CD4-positive, CD25-positive, alpha-beta regulatory T cell (primary cell): ENCODE results near the gene IFI27L2. TPM values are rescaled to one million over a fixed set of nuclear protein-coding genes. Genes with fewer than 3 reads are reported as not detected.

Source experiments
- ATAC-seq, 2 donors: fragments of 150-1000 bp; cut with Tn5 transposase; one replicate each; pipeline ENCODE4 v1.10.0; 2021; ENCODE audit warnings: low read depth in 2 of 2, moderate number of reproducible peaks in 2 of 2, moderate library complexity in 1 of 2
- DNase-seq, 3 donors: peaks; one replicate each; pipeline versions ENCODE4 v3.0.0 to v3.0.0-alpha.2; 2012 to 2022; ENCODE audit warnings: mixed read lengths in 1 of 3
- H3K27ac ChIP-seq: one replicate; pipeline ENCODE4 v1.7.0; 2013; ENCODE audit warnings: mild to moderate bottlenecking, low read length; ENCODE audit not compliant: insufficient read depth, poor library complexity, severe bottlenecking
- H3K27me3 ChIP-seq: one replicate; pipeline ENCODE4 v1.7.0; 2013; ENCODE audit warnings: low read length; ENCODE audit not compliant: control insufficient read depth, insufficient read depth
- H3K36me3 ChIP-seq: one replicate; pipeline ENCODE4 v1.7.0; 2013; ENCODE audit warnings: mild to moderate bottlenecking, low read length, moderate library complexity; ENCODE audit not compliant: control insufficient read depth, insufficient read depth
- H3K4me1 ChIP-seq: 2 replicates; pipeline ENCODE4 v1.7.0; 2013; ENCODE audit warnings: mild to moderate bottlenecking, low read length; ENCODE audit not compliant: insufficient read depth, control insufficient read depth, poor library complexity, severe bottlenecking
- H3K4me3 ChIP-seq: one replicate; pipeline ENCODE4 v1.7.0; 2013; ENCODE audit warnings: low read depth, mild to moderate bottlenecking, low read length, moderate library complexity
- H3K9me3 ChIP-seq, 2 experiments: 1 replicate in 1 of 2; 2 replicates in 1 of 2; pipeline ENCODE4 v1.7.0; 2013; ENCODE audit warnings: low read length in 2 of 2, mild to moderate bottlenecking in 1 of 2, moderate library complexity in 1 of 2; ENCODE audit not compliant: control insufficient read depth in 2 of 2
- H3K27ac Mint-ChIP-seq, 3 donors: one replicate each; pipeline ENCODE4 v1.8.0; 2020 to 2022; ENCODE audit warnings: mild to moderate bottlenecking in 3 of 3, mixed read lengths in 3 of 3, moderate library complexity in 2 of 3
- H3K27me3 Mint-ChIP-seq: one replicate; pipeline ENCODE4 v1.8.0; 2022; ENCODE audit warnings: mild to moderate bottlenecking, mixed read lengths
- H3K36me3 Mint-ChIP-seq: one replicate; pipeline ENCODE4 v1.8.0; 2020; ENCODE audit warnings: mixed read lengths
- H3K4me1 Mint-ChIP-seq, 4 donors: one replicate each; pipeline ENCODE4 v1.8.0; 2020 to 2022; ENCODE audit warnings: mixed read lengths in 4 of 4, mild to moderate bottlenecking in 1 of 4
- H3K4me3 Mint-ChIP-seq, 4 donors: one replicate each; pipeline ENCODE4 v1.8.0; 2020 to 2022; ENCODE audit warnings: mild to moderate bottlenecking in 4 of 4, mixed read lengths in 4 of 4, moderate library complexity in 3 of 4
- H3K9me3 Mint-ChIP-seq, 7 donors: one replicate each; pipeline ENCODE4 v1.8.0; 2020 to 2022; ENCODE audit warnings: mixed read lengths in 7 of 7, mild to moderate bottlenecking in 3 of 7, moderate library complexity in 2 of 7
- polyA plus RNA-seq, 4 donors: library from polyadenylated mRNA; unstranded; fragments of 300-500 nt; fragmentation: Illumina TruSeq; gene quantifications; one replicate each; pipeline ENCODE4 v1.2.3, GENCODE V29; 2021
- total RNA-seq: library from RNA; stranded (reverse); gene quantifications from one replicate; pipeline ENCODE4 v1.2.3, GENCODE V29; 2022

Gene IFI27L2
- total and polyA plus RNA-seq, 5 donors from 2014 or later, result 27.5 to 90.9 (median 65.3) TPM

- H3K4me1 ChIP-seq, result peaks cover 20% of the 10 kb centered on the region
- Mint-ChIP-seq H3K4me3 (peak overlapping the region; percentile 82 to 92 (median 86)), H3K4me1 (peaks cover 8 to 20% (median 13%) of the 10 kb centered on the region in 4 donors), H3K27me3 (peaks cover 63% of the 10 kb centered on the region), H3K27ac (peak overlapping the region in 2 of 3 donors; percentile 67 to 74), H3K9me3 (no peaks in the 10 kb centered on the region), H3K36me3 (no peaks in the 10 kb centered on the region)
- no peaks in the 10 kb centered on the region for H3K36me3 ChIP-seq
- H3K27me3 ChIP-seq, result peaks cover 34% of the 10 kb centered on the region
- no peaks in the 10 kb centered on the region for H3K9me3 ChIP-seq
- peak overlapping the region; percentile 3 for H3K4me3 ChIP-seq
- DNase-seq, result peak in 1 of 3 donors; percentile 31
- ATAC-seq, result no peak
- H3K27ac ChIP-seq, result no peak overlapping the region
Observed at GRCh38 chr14:94173471-94173884, 44.1 kb upstream of the IFI27L2 start.

GRCh38 chr14:94172545-94172944, 43.1 kb upstream of the IFI27L2 start:
- Histone ChIP-seq H3K36me3 (no peaks in the 10 kb centered on the region), H3K4me3 (no peak overlapping the region), H3K9me3 (no peaks in the 10 kb centered on the region), H3K4me1 (peaks cover 20% of the 10 kb centered on the region), H3K27ac (no peak overlapping the region), H3K27me3 (peaks cover 30% of the 10 kb centered on the region)
- Mint-ChIP-seq H3K4me3 (peak overlapping the region; percentile 82 to 92 (median 86)), H3K27ac (peak overlapping the region in 1 of 3 donors; percentile 74), H3K36me3 (no peaks in the 10 kb centered on the region), H3K4me1 (peaks cover 8 to 20% (median 13%) of the 10 kb centered on the region in 4 donors), H3K9me3 (no peaks in the 10 kb centered on the region), H3K27me3 (peaks cover 62% of the 10 kb centered on the region)
- ATAC-seq, result no peak
- no peak for DNase-seq

GRCh38 chr14:94171208-94171607, 41.8 kb upstream of the IFI27L2 start:
- no peaks in the 10 kb centered on the region for H3K9me3 ChIP-seq
- Mint-ChIP-seq H3K27me3 (peaks cover 50% of the 10 kb centered on the region), H3K27ac (no peak overlapping the region), H3K9me3 (no peaks in the 10 kb centered on the region), H3K4me3 (no peak overlapping the region), H3K36me3 (no peaks in the 10 kb centered on the region), H3K4me1 (peaks cover 8 to 20% (median 13%) of the 10 kb centered on the region in 4 donors)
- no peaks in the 10 kb centered on the region for H3K36me3 ChIP-seq
- no peak overlapping the region for H3K4me3 ChIP-seq
- H3K4me1 ChIP-seq, result peaks cover 20% of the 10 kb centered on the region
- H3K27ac ChIP-seq, result no peak overlapping the region
- no peak for ATAC-seq
- DNase-seq, result no peak
- H3K27me3 ChIP-seq, result peaks cover 25% of the 10 kb centered on the region

DNA sequence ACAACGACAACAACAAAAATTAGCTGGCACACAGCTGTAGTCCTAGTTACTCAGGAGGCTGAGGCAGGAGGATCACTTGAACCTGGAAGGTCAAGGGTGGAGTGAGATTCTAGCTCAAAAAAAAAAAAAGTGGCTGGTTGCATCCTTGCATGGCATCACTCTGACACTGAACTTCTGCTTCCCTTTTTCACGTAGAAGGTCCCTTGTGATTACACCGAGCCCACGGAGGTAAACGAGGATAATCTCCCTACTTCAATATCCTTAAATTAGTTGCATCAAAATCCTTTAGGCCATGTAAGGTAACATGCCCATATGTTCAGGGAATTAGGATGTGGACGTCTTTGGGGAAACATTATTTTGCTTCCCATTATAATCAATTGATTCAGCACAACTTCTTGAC, 40.7 kb upstream of the IFI27L2 start:
- DNase-seq (no peak), ATAC-seq (no peak)
- no peaks in the 10 kb centered on the region for H3K9me3 Mint-ChIP-seq
- H3K27me3 ChIP-seq, result peaks cover 15% of the 10 kb centered on the region
- H3K4me1 ChIP-seq, result peaks cover 16% of the 10 kb centered on the region
- no peaks in the 10 kb centered on the region for H3K36me3 ChIP-seq
- H3K4me3 ChIP-seq, result no peak overlapping the region
- H3K36me3 Mint-ChIP-seq, result no peaks in the 10 kb centered on the region
- no peak overlapping the region for H3K27ac ChIP-seq
- H3K4me3 Mint-ChIP-seq, result peak overlapping the region in 1 of 4 donors; percentile 29
- no peak overlapping the region for H3K27ac Mint-ChIP-seq
- H3K9me3 ChIP-seq, result no peaks in the 10 kb centered on the region
- H3K4me1 Mint-ChIP-seq, result peaks cover 2 to 11% (median 5%) of the 10 kb centered on the region in 4 donors
- H3K27me3 Mint-ChIP-seq, result peaks cover 40% of the 10 kb centered on the region

- Mint-ChIP-seq H3K4me3 (no peak overlapping the region), H3K9me3 (no peaks in the 10 kb centered on the region), H3K36me3 (no peaks in the 10 kb centered on the region), H3K27ac (no peak overlapping the region), H3K27me3 (peaks cover 29% of the 10 kb centered on the region), H3K4me1 (peaks cover 0 to 16% (median 6%) of the 10 kb centered on the region in 4 donors)
- Histone ChIP-seq H3K4me1 (no peaks in the 10 kb centered on the region), H3K27ac (no peak overlapping the region), H3K4me3 (no peak overlapping the region), H3K27me3 (peaks cover 4% of the 10 kb centered on the region), H3K9me3 (no peaks in the 10 kb centered on the region), H3K36me3 (no peaks in the 10 kb centered on the region)
- DNase-seq, result no peak
- no peak for ATAC-seq
Observed at GRCh38 chr14:94165744-94166143, 36.3 kb upstream of the IFI27L2 start.

GRCh38 chr14:94164685-94165431, 35.5 kb upstream of the IFI27L2 start:
- Histone ChIP-seq H3K9me3 (no peaks in the 10 kb centered on the region), H3K4me1 (no peaks in the 10 kb centered on the region), H3K36me3 (no peaks in the 10 kb centered on the region), H3K27ac (no peak overlapping the region), H3K27me3 (peaks cover under 1% of the 10 kb centered on the region), H3K4me3 (no peak overlapping the region)
- Mint-ChIP-seq H3K36me3 (no peaks in the 10 kb centered on the region), H3K9me3 (no peaks in the 10 kb centered on the region), H3K27ac (no peak overlapping the region), H3K4me3 (no peak overlapping the region), H3K4me1 (peaks cover 0 to 16% (median 9%) of the 10 kb centered on the region in 4 donors), H3K27me3 (peaks cover 25% of the 10 kb centered on the region)
- ATAC-seq (no peak), DNase-seq (no peak)

- H3K4me1 ChIP-seq, result peaks cover under 1% of the 10 kb centered on the region
- ATAC-seq (no peak), DNase-seq (no peak)
- Mint-ChIP-seq H3K36me3 (no peaks in the 10 kb centered on the region), H3K4me1 (peaks cover 4 to 16% (median 9%) of the 10 kb centered on the region in 4 donors), H3K27ac (peak overlapping the region in 1 of 3 donors; percentile 23), H3K4me3 (no peak overlapping the region), H3K27me3 (peaks cover 19% of the 10 kb centered on the region), H3K9me3 (no peaks in the 10 kb centered on the region)
- no peak overlapping the region for H3K4me3 ChIP-seq
- H3K27me3 ChIP-seq, result no peaks in the 10 kb centered on the region
- no peaks in the 10 kb centered on the region for H3K36me3 ChIP-seq
- H3K9me3 ChIP-seq, result no peaks in the 10 kb centered on the region
- H3K27ac ChIP-seq, result no peak overlapping the region
Observed at GRCh38 chr14:94163796-94164195, 34.4 kb upstream of the IFI27L2 start.

DNA sequence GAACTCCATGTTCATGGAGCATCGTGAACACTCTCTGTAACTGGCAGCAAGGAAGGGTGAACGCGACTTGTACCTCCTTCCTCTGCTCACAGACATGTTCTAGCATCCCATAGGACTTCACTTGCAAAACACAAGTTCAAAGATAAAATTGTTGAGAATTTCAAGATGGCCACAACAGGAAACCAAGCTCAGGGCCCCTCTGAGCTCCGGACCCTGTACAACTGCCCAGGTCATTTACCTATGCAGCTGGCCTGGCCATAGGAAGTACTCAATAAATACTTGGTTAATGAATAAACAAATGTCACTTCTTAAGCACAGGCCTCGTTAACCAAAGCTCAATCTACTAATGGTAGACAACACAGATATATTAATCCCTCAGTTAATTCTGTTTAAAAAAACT, 33.1 kb upstream of the IFI27L2 start:
- DNase-seq (no peak), ATAC-seq (no peak)
- Mint-ChIP-seq H3K27me3 (peaks cover 19% of the 10 kb centered on the region), H3K9me3 (peaks cover 0 to 2% (median 0%) of the 10 kb centered on the region in 7 donors), H3K4me3 (no peak overlapping the region), H3K36me3 (no peaks in the 10 kb centered on the region), H3K4me1 (peaks cover 13 to 29% (median 16%) of the 10 kb centered on the region in 4 donors), H3K27ac (no peak overlapping the region)
- H3K4me1 ChIP-seq, result peaks cover 8% of the 10 kb centered on the region
- H3K9me3 ChIP-seq, result no peaks in the 10 kb centered on the region
- no peak overlapping the region for H3K27ac ChIP-seq
- no peak overlapping the region for H3K4me3 ChIP-seq
- no peaks in the 10 kb centered on the region for H3K36me3 ChIP-seq
- peaks cover 2% of the 10 kb centered on the region for H3K27me3 ChIP-seq
